Ovary (tissue), 3 donors: ENCODE data around the gene ARMCX5.

Experiments
- EP300 ChIP-seq: sonication (generic); formaldehyde crosslinking; IDR thresholded peaks from one replicate; pipeline ENCODE4 v1.6.1; 2017; ENCODE audit warnings: antibody characterized with exemption
- POLR2A ChIP-seq: fragments of 450-650 bp; IDR thresholded peaks from one replicate; pipeline ENCODE4 v1.6.1; 2017; ENCODE audit warnings: antibody characterized with exemption, mild to moderate bottlenecking, moderate library complexity
- TF ChIP-seq, protein P1 (sequence below), 3 donors: fragments of 450-650 bp in 2 of 3; fragments of 200-600 bp in 1 of 3; IDR thresholded peaks; one replicate each; pipeline versions ENCODE4 v1.5.1 to v1.8.0; 2016 to 2022; ENCODE audit warnings: antibody characterized with exemption in 3 of 3, mild to moderate bottlenecking in 1 of 3
- donor health status: DM: no; HTN: no; CAD: no.

- TF ChIP-seq, protein P1, sequence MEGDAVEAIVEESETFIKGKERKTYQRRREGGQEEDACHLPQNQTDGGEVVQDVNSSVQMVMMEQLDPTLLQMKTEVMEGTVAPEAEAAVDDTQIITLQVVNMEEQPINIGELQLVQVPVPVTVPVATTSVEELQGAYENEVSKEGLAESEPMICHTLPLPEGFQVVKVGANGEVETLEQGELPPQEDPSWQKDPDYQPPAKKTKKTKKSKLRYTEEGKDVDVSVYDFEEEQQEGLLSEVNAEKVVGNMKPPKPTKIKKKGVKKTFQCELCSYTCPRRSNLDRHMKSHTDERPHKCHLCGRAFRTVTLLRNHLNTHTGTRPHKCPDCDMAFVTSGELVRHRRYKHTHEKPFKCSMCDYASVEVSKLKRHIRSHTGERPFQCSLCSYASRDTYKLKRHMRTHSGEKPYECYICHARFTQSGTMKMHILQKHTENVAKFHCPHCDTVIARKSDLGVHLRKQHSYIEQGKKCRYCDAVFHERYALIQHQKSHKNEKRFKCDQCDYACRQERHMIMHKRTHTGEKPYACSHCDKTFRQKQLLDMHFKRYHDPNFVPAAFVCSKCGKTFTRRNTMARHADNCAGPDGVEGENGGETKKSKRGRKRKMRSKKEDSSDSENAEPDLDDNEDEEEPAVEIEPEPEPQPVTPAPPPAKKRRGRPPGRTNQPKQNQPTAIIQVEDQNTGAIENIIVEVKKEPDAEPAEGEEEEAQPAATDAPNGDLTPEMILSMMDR (IDR thresholded peaks at IDR 0.05), result no peak
- TF ChIP-seq POLR2A, result no peak
- no peak for TF ChIP-seq EP300
Observed at GRCh38 chrX:102624105-102624504, 24.8 kb downstream of the ARMCX5 start.
